Stimulated activated CD8-positive, alpha-beta memory T cell treated with anti-CD3 and anti-CD28 coated beads, Interleukin-7, amount 100 ng/mL, for 4 hours (primary cell): ENCODE data around the gene ELOVL2.

Source experiments
- DNase-seq, 2 donors: peaks; one replicate each; pipeline ENCODE4 v3.0.0-alpha.2; 2020; ENCODE audit warnings: low read depth in 2 of 2

Gene ELOVL2

DNA sequence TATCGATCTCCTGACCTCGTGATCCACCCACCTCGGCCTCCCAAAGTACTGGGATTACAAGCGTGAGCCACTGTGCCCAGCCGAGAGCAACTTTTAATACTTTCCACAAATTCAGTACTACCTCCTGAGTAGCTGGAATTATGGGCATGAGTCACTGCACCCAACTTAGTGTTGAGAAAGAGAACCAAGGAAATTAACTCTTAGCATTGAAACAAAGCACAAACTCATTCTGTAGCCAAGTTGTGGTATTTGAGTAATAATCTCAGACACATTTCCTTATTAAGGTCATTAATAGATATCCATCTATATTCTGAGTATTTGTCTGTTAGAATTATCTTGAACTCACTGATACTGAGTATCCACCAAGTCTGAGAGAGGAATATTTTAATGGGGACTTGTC is 14.3 kb upstream of the ELOVL2 start:
- no peak for DNase-seq

- no peak for DNase-seq
These were observed 12.8 kb upstream of the ELOVL2 start for GRCh38 chr6:11056871-11057270.

DNA sequence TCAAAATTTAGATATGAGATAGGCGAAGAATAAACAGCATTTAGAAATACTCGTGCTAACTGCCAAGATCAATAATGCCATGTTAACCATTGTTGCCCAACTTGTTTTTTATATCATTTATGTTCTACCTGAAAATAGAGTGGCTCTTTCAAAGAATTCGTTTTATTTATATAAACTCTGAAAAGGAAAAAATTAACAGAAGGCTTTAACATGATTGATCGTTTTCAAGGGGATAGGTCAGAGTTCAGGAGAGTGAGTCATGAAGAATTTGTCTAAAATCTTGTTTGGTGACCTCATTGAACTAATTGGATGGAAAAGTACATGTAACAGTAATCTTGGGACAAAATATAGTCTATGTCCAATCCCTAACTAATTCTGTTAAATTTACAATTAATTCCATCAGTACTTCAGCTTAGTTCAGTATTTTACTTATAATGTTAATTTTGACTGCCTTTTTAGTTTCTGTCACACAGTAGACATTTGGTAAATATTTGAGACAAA is 11.1 kb upstream of the ELOVL2 start:
- no peak for DNase-seq

GRCh38 chr6:11054722-11055121 is 10.6 kb upstream of the ELOVL2 start:
- DNase-seq, result no peak

DNA sequence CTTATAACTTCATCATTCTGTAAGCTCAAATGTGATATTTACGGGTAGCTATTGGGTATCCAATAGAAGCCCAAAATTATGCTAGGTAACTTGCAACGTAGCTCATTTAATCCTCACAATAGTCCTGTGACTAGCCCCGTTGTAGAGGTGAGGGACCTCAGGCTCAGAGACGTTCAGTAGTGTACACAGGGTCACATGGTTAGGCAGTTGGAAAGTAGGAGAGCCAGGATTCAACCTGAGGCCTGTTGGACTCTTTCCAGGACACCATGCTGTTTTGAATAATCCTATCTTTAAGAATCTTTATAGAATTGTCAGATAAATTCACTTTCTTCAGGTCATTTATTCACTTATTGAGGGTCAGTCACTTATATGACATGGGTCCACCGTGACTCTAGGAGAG is 9.2 kb upstream of the ELOVL2 start:
- no peak for DNase-seq

- DNase-seq, result no peak
These were observed 6.6 kb upstream of the ELOVL2 start for GRCh38 chr6:11050731-11051130.

DNA sequence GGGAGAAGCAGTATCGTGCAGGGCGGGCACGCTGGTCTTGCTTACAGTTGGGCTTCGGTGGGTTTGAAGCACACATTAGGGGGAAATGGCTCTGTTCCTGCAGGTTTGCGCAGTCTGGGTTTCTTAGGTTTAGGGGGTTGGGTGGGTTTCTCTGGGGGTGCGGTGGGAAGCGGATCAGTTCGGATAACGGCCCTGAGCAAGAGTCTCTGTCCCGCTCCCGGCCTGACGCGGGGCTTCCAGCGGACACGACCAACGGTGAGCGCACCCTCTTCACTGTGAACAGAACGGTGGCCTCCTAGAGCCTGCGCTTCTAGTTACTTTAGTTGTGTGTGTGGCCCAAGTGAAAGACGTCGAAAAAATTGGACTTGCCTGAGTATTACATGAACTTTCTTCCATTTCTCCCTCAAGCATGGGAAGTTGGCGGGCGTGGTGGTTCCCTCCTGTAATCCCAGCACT is 635 bp upstream of the ELOVL2 start:
- DNase-seq, result no peak

- DNase-seq, result no peak
These were observed 636 bp downstream of the ELOVL2 start for GRCh38 chr6:11043378-11043960.

- no peak for DNase-seq
These were observed 1.2 kb downstream of the ELOVL2 start for GRCh38 chr6:11042750-11043377.

DNA sequence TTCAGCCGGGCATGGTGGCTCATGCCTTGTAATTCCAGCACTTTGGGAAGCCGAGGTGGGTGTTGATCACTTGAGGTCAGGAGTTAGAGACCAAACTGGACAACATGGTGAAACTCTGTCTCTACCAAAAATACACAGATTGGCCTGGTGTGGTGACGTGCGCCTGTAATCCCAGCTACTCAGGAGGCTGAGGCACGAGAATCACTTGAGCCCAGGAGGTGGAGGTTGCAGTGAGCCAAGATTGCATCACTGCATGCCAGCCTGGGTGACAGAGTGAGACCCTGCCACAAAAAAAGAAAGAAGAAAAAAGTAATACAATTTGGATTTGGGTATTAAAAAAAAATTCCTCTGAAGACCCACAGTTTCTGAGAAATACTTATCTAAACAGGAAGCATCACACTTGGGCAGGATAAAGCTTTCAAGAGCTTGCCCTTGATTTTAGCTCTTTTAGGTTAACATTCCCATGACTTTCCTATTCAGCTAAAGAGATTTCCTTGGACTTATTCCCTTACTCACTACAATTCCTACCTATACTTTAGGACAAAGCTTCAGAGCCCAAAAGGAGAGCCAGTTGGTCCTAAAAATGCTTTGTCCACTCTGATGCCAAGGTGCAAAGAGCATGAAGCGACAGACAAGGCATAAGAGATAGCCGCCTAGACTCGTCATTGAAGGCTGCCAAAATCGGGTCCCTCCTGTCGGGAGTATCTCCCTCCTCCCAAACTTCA is 1.9 kb downstream of the ELOVL2 start:
- no peak for DNase-seq

GRCh38 chr6:11040134-11040533 is 4.0 kb downstream of the ELOVL2 start:
- DNase-seq, result no peak

DNA sequence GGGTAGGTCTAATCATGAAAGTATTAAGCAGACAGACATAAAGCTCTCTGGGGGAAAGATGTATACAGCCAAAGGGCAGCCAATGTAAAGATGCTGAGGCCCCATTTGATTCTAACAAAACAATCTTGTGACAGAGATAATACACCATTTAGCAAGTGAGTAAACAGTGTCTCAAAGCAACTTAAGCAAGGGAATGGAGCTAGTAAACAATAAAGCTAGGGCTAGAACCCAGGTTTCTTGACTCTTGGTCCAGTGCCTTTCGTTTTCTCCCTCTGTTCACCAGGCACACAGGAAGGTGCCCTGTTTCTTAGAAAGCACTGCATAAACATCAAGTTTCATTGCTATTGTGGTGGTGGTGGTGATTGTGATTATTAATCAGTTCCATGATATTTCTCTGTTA is 5.1 kb downstream of the ELOVL2 start:
- DNase-seq, result no peak

DNA sequence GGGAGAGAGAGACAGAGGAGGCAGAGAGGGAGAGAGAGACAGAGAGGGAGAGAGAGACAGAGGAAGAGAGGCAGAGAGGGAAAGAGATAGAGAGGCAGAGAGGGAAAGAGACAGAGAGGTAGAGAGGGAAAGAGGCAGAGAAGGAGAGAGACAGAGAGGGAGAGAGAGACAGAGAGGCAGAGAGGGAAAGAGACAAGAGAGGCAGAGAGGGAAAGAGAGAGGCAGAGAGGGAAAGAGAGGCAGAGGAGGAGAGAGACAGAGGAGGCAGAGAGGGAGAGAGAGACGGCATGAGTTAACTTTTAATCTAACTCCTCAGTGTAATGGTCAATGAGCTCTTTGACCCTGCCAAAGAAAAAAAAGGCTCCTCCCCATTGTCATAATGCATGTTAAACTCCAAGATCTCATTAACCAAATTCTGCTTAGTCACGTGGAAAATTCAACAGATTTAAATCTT is 7.1 kb downstream of the ELOVL2 start:
- no peak for DNase-seq

DNA sequence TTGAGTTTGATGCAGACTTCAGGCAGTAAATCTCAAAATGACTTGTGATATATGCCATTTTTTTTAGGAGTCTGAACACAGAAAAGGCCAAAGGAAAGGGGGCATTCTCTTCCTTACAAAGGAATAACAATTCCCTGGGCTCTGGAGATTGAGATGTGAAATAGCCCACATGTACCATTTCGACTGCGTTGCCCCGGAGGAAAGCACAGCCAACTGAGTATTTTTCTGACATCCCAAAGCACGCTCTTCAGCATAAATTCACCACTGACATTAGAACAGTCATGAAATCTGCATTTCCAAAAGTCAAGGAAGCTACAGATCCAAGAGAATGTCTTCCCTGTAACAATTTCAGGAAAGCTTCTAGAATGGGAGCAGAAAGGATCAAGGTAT is 7.8 kb downstream of the ELOVL2 start:
- no peak for DNase-seq

- DNase-seq, result no peak
These were observed 8.3 kb downstream of the ELOVL2 start for GRCh38 chr6:11035616-11036350.

GRCh38 chr6:11033825-11034224 is 10.3 kb downstream of the ELOVL2 start:
- DNase-seq, result no peak

DNA sequence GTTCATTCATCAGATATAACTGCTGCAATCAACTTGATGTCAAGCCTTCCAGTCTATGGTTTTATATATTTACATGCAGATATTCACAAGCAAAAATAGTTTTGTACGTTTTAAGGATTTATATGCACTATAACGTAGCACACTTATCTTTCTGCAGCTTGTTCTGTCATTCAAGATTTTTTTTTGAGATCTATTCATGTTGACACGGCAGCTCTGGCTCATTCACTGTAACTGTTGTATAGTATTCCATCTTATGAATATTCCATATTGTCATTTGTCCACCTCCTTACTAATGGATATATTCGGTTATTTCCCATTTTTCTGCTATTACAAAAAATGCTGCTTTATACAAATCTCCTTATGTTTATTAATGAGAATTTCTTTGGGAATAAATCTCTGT is 13.2 kb downstream of the ELOVL2 start:
- DNase-seq, result no peak

- DNase-seq, result no peak
These were observed 15.1 kb downstream of the ELOVL2 start for GRCh38 chr6:11028959-11029358.

GRCh38 chr6:11027565-11028110 is 16.5 kb downstream of the ELOVL2 start:
- no peak for DNase-seq

- DNase-seq, result no peak
These were observed 18.0 kb downstream of the ELOVL2 start for GRCh38 chr6:11025921-11026635.

GRCh38 chr6:11025130-11025529 is 19.0 kb downstream of the ELOVL2 start:
- DNase-seq, result no peak
